Lung microvascular endothelial cell (primary cell): ENCODE results near the gene MINDY4B. TPM values are rescaled to one million over a fixed set of nuclear protein-coding genes. Genes with fewer than 3 reads are reported as not detected.
A peak's percentile ranks its signal among the peaks of the same experiment; 100 is the strongest.

Source experiments
- DNase-seq, 2 donors: peaks; one replicate each; pipeline versions ENCODE4 v3.0.0 to v3.0.0-alpha.2; 2010; ENCODE audit warnings: low read depth in 2 of 2
- total RNA-seq: library from RNA; depleted of rRNA; stranded (reverse); fragments of >200 nt; gene quantifications from 2 replicates; pipeline ENCODE4 v1.2.1, GENCODE V29; 2014

MINDY4B gene
- not detected in 2 replicates for total RNA-seq

- no peak for DNase-seq
Measured at GRCh38 chr3:150905339-150905738, at the start of gene MINDY4B. TSS of gene MINDY4B (minus strand) at chr3:150905439. CDS start at chr3:150905439, 0 bp downstream.

DNA sequence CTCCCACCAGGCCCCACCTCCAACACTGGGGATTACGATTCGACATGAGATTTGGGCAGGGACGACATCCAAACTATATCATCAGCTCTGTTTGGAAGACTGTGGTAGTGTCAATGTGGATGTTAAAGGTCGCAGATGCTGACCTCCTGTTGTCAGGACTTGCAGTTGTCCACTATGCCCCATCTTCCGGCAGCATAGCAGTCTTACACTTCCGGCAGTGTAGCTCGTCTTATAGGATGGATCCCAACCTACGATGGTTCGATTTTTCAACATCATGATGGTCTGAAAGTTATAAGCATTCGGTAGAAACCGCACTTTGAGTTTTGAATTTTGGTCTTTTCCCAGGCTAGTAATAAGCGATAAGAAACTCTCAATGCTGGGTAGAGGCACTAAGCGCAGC, 46.7 kb upstream of the MINDY4B start:
- no peak for DNase-seq

DNA sequence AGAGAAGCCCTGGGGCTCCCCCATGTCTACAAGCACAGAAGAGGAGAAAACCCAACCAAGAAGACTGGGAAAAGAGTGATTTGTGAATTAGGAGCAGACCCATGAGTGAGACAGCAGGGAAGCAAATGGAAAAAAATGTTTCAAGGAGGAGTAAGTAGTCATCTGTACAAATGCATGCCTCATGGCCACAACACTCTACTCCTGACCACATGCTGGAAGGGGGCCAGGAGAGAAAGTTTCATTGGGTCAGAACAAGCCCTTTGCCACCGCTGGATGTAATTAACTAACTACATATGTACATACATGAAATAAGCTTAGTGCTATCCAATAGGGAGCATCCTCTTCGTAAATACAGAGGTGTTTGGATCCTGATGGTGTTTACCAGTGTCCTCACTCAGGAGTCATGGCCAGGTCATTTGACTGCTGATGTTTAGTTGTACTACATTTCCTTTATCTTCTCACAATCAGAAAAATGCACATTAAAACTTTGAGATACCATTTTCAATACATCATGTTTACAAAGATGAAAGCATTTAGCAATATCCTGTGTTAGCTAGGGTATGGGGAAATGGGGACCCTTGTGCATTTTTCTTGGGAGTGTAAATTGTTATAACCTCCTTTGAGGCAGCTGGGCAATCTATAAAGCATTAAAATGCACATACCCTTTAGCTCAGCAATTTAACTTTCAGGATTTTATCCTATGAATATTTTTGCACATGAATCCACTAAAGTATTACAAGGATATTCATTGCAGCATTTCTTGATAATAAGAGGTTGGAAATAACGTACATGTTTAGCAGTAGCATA, 40.2 kb upstream of the MINDY4B start:
- DNase-seq: no peak

GRCh38 chr3:150942221-150942620, 37.0 kb upstream of the MINDY4B start:
- DNase-seq: no peak

DNA sequence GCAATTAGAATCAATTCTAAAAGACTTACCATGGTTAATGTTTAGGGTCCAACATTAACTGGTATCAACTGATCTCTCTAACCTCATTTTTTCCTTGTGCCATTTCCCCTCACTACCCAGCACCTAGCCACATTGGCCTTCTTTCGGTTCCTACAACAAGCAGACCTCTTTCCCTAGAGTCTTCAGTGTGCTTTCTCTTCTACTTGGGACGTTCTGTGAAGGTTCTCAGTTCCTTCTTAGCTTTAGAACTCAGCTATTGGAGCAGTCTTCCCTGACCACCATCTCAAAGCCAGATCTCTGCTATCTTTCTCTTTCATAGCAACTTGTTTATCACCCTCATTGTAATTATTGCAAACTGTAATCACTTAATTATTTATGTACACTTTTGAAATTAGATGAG, 31.5 kb upstream of the MINDY4B start:
- no peak for DNase-seq

DNA sequence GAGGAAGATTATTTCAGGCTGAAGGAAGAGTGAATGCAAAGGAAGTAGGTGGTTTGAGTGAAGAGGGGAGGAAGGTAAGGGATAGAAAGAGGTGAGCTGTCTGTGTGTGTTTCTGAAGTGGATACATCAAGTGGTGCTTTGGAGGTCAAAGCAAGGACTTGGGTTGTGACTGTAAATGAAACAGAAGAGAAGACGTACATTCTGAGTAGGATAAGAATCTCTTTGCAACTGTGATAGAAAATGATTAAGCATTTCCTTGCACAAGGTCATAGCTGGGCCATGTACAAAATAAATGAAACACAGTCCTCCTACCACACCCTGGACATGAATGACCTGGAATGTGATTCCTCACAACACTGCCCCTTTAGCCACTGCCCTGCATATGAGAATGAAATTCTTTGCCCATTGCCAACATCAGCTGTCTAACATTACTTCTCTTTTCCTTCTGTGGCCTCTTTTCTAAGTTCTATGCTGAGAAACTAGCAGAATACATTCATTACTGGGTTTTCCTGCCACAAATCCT, 28.3 kb upstream of the MINDY4B start:
- DNase-seq: no peak

- no peak for DNase-seq
Measured at GRCh38 chr3:150931745-150932144, 26.5 kb upstream of the MINDY4B start.

GRCh38 chr3:150930839-150931238, 25.6 kb upstream of the MINDY4B start:
- no peak for DNase-seq

DNA sequence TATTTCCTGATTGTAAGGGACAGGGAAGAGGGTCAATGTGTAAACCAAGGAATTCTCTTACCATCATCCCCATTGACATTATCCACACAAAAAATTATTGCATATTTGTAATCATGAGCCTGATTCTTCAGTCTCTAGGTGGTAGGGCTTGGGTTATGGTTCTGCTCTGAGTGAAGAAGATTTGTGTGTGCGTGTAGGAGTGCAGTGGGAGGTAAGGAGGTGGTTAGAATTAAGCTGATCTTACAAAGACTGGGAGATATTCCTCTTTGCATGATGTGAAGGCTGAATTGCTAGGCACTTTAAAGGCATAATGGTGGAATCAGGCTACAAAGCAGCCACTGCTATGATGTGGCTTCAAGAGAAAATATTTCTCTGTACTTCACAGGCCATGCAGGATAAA, 23.0 kb upstream of the MINDY4B start:
- DNase-seq: no peak

DNA sequence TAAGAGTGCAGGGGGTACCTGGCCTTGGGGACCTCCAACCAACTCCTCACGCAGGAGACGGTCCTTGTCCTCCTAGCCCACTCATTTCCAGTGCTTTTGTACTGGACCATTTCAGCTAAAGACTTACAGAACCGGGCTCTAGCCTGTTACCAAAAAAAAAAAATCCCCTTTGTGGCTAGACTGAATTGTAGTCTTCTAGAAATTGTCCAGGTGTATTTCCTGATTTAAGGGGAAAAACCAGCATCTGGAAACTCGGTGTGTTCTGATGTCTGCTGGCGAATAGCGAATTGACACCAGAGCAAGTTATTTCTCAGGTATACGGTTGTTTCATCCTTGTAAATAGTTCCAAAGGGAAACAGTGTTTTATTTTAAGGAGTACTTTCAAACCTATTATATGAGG, 21.1 kb upstream of the MINDY4B start:
- DNase-seq: no peak

DNA sequence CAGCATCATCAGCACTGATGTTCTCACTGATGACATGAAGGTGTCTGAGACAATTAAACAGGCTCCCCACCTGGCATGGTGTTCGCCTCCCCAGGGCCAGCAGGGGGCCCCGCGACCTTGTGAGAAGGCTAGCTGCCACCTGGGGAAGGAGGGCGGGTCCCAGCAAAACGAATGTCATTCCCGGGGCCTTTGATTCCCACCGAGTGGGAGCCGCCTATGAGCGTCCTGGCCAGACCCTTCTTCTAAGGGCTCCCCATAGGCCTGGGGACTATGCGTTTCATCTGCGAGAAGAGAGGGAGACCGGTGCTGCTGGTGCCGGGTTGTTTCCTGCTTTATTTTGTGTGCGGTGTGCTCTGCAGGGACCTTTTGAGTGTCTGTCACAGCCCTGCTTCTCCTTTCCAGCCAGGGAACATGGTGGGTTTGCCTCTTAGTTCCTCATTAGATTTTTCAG, 20.5 kb upstream of the MINDY4B start:
- DNase-seq: peak; percentile 39 to 50

GRCh38 chr3:150922611-150923010, 17.4 kb upstream of the MINDY4B start:
- DNase-seq: peak in 1 of 2 donors; percentile 16

DNA sequence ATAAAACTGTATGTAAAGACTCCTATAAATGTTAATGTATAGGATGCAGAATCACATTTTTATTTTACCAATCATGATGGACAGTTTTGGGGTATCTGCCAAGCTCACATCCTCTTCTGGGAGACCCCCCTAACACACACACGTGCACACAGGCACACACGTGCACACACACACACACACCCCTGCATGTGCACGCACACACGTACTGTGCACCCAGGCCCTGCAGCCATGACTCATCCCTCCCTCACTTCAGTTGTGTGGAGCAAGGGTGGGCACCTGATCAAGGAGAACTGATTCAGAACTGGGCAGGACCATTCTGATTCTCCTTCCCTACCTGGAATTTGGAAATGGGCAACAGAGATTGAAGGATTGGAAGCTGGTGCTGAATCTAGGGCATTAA, 16.0 kb upstream of the MINDY4B start:
- DNase-seq: no peak

GRCh38 chr3:150920236-150920635, 15.0 kb upstream of the MINDY4B start:
- peak in 1 of 2 donors; percentile 20 for DNase-seq

- DNase-seq: no peak
Measured at GRCh38 chr3:150917951-150918350, 12.7 kb upstream of the MINDY4B start.

DNA sequence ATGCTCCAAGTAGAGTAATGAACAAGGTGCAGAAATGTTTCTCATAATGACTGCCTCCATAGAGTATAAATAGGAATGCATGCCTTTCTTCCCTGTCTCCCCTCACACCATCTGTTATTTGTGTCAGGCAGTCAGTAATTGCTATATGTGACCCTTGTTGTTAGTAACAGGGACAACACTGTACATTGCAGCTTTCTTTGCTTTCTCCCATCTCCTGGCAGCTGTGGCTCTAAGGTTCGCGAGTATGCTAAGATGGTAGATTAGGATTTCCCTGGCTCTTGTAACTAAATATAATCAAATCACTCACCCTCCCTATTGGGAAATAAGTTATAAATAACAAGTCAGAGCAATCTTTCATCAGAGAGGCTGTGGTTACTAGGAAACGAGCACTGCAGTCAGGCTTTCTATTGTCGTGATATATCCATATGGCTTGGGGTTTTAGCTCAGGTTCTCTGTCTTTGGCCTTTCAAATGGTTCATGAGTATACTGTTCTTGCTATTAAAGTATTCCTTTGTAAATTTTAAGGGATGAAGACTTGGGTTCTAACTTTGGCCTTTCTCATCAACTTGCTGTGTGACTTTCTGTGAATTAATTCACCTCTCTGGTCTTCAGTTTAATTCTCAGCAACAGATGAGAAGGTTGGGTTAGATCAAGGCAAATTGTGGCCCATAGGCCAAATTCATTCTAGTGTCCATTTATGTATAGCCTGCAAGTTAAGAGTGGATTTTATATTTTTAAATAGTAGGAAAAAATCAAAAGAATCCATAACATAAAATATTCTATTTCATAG, 8.1 kb upstream of the MINDY4B start:
- DNase-seq: no peak

- DNase-seq: no peak
Measured at GRCh38 chr3:150912501-150912900, 7.3 kb upstream of the MINDY4B start.

DNA sequence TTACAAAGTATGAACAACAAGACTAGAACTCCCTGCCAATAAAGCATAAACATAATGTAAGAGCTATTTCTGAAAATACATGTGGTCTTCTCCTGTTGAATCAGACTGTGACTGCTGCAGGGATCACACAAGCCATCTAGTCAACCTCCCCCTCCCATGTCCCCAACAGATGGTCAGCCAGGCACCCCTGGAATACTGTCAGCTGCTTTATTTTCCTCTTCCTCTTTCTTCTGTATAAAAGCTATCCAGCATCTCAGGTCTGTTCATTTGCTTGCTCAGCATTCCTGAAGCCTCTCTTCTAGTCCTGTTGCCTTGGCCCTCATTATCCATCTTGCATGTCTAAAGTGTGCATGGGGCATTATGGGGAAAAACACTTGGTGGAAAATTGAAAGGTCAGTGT, 6.5 kb upstream of the MINDY4B start:
- no peak for DNase-seq

GRCh38 chr3:150906461-150906860, 1.2 kb upstream of the MINDY4B start:
- no peak for DNase-seq

DNA sequence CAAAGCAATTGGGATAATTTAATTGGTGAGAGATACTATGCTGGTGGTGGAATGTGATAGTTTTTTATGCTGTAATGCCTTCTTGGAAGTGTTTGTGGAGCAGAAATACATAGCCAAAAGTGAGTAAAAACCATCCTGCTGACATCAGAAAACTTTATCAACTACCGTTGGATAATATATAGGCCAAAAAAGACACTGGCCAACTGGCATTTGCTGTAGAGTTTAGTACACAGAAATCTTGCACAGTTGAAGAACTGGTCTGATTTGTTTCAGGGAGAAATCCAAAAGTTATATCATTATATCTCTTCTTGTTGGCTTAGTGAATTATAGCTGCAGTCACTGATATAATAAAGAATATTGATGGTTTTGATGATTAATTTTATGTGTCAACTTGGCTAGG, 507 bp upstream of the MINDY4B start:
- no peak for DNase-seq

GRCh38 chr3:150902988-150903387, 2.3 kb downstream of the MINDY4B start:
- DNase-seq: no peak

DNA sequence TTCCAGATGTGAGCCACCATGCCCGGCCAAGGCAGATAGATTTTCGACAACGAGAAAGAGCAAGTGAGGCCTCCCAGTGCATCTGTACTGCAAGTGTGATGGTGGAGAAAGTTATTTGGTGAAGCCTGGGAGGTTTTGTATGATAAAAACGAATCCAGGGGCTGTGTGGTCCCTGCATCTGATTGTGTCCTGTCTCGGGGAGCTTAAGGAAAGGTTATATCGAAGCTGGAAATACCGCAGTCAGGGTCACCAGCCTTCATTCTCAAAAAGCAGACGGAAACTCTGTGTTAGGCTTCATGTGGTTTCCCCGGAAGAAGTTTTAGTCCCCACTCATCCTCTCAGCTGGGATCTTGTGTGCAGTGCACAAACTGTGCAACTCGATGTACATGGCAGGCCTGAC, 3.4 kb downstream of the MINDY4B start:
- DNase-seq: no peak

DNA sequence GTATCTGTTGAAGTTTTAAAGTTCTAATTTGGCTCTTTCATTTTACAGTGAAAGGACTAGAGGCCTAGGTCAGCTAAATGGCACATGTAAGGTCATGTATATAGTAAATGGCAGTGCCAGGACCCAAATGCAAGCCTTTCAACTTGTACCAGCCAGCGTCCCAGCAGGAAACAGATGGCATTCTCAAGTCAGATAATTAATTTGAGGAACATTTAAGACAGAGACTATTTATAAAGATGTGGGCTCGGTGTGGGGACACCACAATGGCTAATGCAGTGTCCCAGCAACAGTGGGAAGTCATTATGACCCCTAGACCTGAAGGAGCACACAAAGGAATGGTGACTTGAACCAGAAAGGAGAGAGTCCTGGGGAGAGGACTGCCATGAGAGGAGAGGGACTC, 6.1 kb downstream of the MINDY4B start:
- DNase-seq: no peak
